Sigmoid colon (tissue), 7 donors: ENCODE data around the gene FBXW12. TPM values are rescaled to one million over a fixed set of nuclear protein-coding genes. Genes with fewer than 3 reads are reported as not detected.

Experiments
- DNase-seq: peaks from one replicate; pipeline ENCODE4 v3.0.0-alpha.2; 2019
- H3K27ac ChIP-seq, 4 donors: fragments of 200-600 bp; sonication (generic); one replicate each; pipeline ENCODE4 v1.5.1; 2016 to 2019; ENCODE audit warnings: mild to moderate bottlenecking in 1 of 4
- H3K27me3 ChIP-seq, 3 donors: fragments of 200-600 bp; sonication (generic); one replicate each; pipeline ENCODE4 v1.5.1; 2019; ENCODE audit warnings: mild to moderate bottlenecking in 1 of 3
- H3K36me3 ChIP-seq, 4 donors: fragments of 200-600 bp; sonication (generic); one replicate each; pipeline ENCODE4 v1.5.1; 2016 to 2019
- H3K4me1 ChIP-seq, 4 donors: fragments of 200-600 bp; sonication (generic); one replicate each; pipeline ENCODE4 v1.5.1; 2017 to 2019
- H3K4me3 ChIP-seq, 4 donors: fragments of 200-600 bp; sonication (generic); one replicate each; pipeline ENCODE4 v1.5.1; 2017 to 2019; ENCODE audit warnings: mild to moderate bottlenecking in 2 of 4, moderate library complexity in 1 of 4
- H3K9me3 ChIP-seq, 4 donors: fragments of 200-600 bp in 3 of 4; sonication (generic) in 3 of 4; one replicate each; pipeline versions ENCODE4 v1.5.1 to v1.6.1; 2013 to 2019
- EP300 ChIP-seq, 4 donors: sonication (generic); formaldehyde crosslinking; IDR thresholded peaks; one replicate each; pipeline ENCODE4 v1.6.1; 2017; ENCODE audit warnings: antibody characterized with exemption in 4 of 4
- POLR2A ChIP-seq, 2 donors: fragments of 450-650 bp; IDR thresholded peaks; one replicate each; pipeline ENCODE4 v1.6.1; 2016; ENCODE audit warnings: antibody characterized with exemption in 2 of 2, mild to moderate bottlenecking in 2 of 2, moderate library complexity in 2 of 2
- POLR2AphosphoS5 ChIP-seq, 4 donors: sonication (generic); formaldehyde crosslinking; IDR thresholded peaks; one replicate each; pipeline ENCODE4 v1.6.1; 2017; ENCODE audit warnings: antibody characterized with exemption in 4 of 4
- WGBS, 2 donors: extraction: QIAGEN DNeasy Blood & Tissue Kit; methylation state at CpG; one replicate each; pipeline ENCODE4 v1.1.7; 2013; 5-methylcytosine and 5-hydroxymethylcytosine counted together
- intact Hi-C: fragments of 100-400 bp; cut with DNase I; formaldehyde crosslinking; loops from one replicate; pipeline ENCODE4 v1.15.1; 2023
- polyA plus RNA-seq, 3 donors: library from polyadenylated mRNA; stranded (reverse); fragments of 200-250 nt; gene quantifications; one replicate each; pipeline ENCODE4 v1.2.3, GENCODE V29; 2013
- total RNA-seq, 4 donors: library from RNA; depleted of rRNA; stranded (reverse); fragments of >200 nt; gene quantifications; one replicate each; pipeline ENCODE4 v1.1.0, GENCODE V29; 2016
- TF ChIP-seq, protein P1 (sequence below), 4 experiments: fragments of 450-650 bp in 3 of 4; fragments of 200-600 bp in 1 of 4; IDR thresholded peaks; one replicate each; pipeline ENCODE4 v1.5.1; 2016 to 2019; ENCODE audit warnings: antibody characterized with exemption in 4 of 4, mild to moderate bottlenecking in 3 of 4, moderate library complexity in 2 of 4
- donor health status: healthy with polysubstance abuse.
- donor health status: Bipolar disorder and iron deficiency.
- donor health status: healthy.

Gene FBXW12
- total and polyA plus RNA-seq, 7 donors, result not detected

DNA sequence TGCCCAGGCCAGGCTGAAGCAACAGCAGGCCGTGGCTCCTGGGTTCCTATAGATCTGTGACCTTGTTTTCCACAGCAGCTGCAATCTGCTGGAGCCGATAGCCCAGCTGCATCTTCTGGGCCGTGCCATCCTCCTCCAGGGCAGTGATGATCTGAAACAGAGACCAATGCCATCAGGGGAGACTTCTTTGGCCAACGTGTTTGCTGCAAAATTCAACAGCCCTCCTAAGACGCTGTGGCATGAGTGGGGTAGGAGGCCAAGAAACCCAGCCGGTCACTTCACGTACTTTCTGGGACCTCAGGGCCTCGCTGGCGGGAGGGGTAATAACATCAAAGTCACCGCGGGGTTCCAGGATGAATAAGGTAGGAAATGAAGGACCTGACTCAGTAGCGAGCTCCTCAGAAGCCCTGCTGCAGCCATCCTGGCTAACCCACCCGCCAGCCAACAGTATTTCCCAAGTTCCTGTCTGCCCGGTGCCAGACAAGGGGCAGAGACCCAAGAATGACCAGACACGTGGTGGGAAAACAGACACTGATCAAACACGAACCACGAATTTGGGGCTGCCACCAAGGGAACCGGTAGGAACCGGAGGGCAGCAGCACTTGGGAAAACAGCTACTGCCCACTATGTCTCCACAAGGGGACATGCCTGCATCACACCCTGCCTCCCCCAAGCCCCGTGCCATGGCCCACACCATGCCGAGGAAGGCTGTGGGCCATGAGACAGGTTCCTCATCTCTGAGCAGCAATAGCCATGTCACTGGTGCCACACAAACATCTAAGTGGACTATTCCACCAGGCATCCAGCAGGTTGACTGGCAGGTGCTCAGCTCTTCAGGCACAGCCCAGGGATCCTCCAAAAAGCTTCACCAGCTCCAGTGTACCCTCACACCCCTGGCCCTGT, 32.7 kb downstream of the FBXW12 start:
- no peaks in the 10 kb centered on the region for H3K9me3 ChIP-seq
- intact Hi-C loops, result loop anchor here (5.0 kb wide), 1 partner anchor 153 kb away; the partner anchor contains the start of gene PFKFB4
- peak overlapping the region; percentile 88 to 96 (median 89) for H3K27ac ChIP-seq
- H3K4me1 ChIP-seq, result peaks cover 0 to 28% (median 23%) of the 10 kb centered on the region in 4 donors
- H3K27me3 ChIP-seq, result no peaks in the 10 kb centered on the region
- DNase-seq, result peak; percentile 61
- TF ChIP-seq POLR2AphosphoS5 (IDR thresholded peaks at IDR 0.05), result no peak
- TF ChIP-seq POLR2A (IDR thresholded peaks at IDR 0.05), result no peak
- TF ChIP-seq, protein P1, sequence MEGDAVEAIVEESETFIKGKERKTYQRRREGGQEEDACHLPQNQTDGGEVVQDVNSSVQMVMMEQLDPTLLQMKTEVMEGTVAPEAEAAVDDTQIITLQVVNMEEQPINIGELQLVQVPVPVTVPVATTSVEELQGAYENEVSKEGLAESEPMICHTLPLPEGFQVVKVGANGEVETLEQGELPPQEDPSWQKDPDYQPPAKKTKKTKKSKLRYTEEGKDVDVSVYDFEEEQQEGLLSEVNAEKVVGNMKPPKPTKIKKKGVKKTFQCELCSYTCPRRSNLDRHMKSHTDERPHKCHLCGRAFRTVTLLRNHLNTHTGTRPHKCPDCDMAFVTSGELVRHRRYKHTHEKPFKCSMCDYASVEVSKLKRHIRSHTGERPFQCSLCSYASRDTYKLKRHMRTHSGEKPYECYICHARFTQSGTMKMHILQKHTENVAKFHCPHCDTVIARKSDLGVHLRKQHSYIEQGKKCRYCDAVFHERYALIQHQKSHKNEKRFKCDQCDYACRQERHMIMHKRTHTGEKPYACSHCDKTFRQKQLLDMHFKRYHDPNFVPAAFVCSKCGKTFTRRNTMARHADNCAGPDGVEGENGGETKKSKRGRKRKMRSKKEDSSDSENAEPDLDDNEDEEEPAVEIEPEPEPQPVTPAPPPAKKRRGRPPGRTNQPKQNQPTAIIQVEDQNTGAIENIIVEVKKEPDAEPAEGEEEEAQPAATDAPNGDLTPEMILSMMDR (IDR thresholded peaks at IDR 0.05), result no peak
- TF ChIP-seq EP300 (IDR thresholded peaks at IDR 0.05), result no peak
- H3K4me3 ChIP-seq, result no peak overlapping the region
- peaks cover 8 to 65% (median 41%) of the 10 kb centered on the region in 4 donors for H3K36me3 ChIP-seq
- 85 to 87% methylated on average over 21 of the region's 21 CpGs for WGBS, 2 donors

DNA sequence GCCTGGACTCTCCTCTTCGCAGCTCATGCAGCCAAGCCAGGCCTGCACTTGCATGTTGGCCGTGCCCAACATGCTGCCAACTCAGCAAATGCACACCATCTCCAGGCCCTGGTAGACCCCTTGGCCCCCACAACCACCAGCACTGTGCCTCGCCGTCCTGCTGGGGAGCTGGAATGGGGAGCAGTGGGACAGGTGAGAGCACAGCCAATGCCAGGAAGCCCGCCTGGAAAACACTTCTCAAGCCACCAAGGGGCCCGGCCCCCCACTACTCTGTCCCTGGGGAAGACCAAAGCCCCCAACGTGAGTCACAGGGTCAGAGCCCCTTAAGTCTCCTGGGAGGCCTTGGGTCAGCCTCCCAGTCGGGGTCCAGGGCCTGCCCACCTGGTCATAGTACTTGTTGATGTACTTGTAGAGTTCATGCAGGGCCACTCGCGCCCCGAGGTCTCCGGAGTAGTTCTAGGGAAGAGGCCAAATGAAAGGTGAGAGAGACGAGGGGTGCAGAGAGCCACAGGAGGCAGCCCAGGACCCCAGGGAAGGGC, 33.4 kb downstream of the FBXW12 start:
- H3K36me3 ChIP-seq, result peaks cover 14 to 73% (median 48%) of the 10 kb centered on the region in 4 donors
- WGBS, 2 donors, result 86 to 90% methylated on average over 13 of the region's 13 CpGs
- peak; percentile 68 for DNase-seq
- peak overlapping the region; percentile 88 to 96 (median 89) for H3K27ac ChIP-seq
- H3K4me3 ChIP-seq, result no peak overlapping the region
- intact Hi-C loops, result no loop called here
- no peak for TF ChIP-seq POLR2AphosphoS5 (IDR thresholded peaks at IDR 0.05)
- TF ChIP-seq, protein P1 (IDR thresholded peaks at IDR 0.05), result no peak
- no peak for TF ChIP-seq EP300 (IDR thresholded peaks at IDR 0.05)
- no peak for TF ChIP-seq POLR2A (IDR thresholded peaks at IDR 0.05)
- no peaks in the 10 kb centered on the region for H3K27me3 ChIP-seq
- no peaks in the 10 kb centered on the region for H3K9me3 ChIP-seq
- H3K4me1 ChIP-seq, result peaks cover 0 to 28% (median 23%) of the 10 kb centered on the region in 4 donors

DNA sequence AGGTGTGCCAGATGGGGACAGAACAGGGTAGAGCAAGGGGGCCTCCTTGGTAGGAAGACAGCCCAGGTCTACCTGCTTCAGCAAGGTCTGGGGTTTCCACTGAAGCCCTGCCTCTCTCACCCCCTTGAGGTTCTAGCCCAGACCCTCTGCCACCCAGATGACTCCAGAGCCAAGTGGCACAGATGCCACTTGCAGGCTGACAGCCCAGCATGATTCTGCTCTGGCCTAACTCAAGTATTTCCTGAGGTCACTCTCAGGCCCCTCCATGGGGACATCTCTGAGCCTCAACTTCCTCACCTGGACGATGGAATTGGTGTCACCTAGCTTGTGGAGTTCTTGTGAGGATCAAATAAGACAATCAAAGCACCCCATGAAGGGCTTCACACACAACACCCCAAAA, 34.0 kb downstream of the FBXW12 start:
- Histone ChIP-seq H3K9me3 (no peaks in the 10 kb centered on the region), H3K4me3 (no peak overlapping the region), H3K27me3 (no peaks in the 10 kb centered on the region), H3K36me3 (peaks cover 20 to 78% (median 54%) of the 10 kb centered on the region in 4 donors), H3K27ac (peak overlapping the region; percentile 88 to 96 (median 89)), H3K4me1 (peaks cover 0 to 27% (median 23%) of the 10 kb centered on the region in 4 donors)
- WGBS, 2 donors, result 78 to 83% methylated on average over 1 of the region's 1 CpG
- intact Hi-C loops, result no loop called here
- peak; percentile 34 for DNase-seq
- TF ChIP-seq EP300 (IDR thresholded peaks at IDR 0.05) (no peak), POLR2A (IDR thresholded peaks at IDR 0.05) (no peak), POLR2AphosphoS5 (IDR thresholded peaks at IDR 0.05) (no peak)
- TF ChIP-seq, protein P1 (IDR thresholded peaks at IDR 0.05), result no peak

DNA sequence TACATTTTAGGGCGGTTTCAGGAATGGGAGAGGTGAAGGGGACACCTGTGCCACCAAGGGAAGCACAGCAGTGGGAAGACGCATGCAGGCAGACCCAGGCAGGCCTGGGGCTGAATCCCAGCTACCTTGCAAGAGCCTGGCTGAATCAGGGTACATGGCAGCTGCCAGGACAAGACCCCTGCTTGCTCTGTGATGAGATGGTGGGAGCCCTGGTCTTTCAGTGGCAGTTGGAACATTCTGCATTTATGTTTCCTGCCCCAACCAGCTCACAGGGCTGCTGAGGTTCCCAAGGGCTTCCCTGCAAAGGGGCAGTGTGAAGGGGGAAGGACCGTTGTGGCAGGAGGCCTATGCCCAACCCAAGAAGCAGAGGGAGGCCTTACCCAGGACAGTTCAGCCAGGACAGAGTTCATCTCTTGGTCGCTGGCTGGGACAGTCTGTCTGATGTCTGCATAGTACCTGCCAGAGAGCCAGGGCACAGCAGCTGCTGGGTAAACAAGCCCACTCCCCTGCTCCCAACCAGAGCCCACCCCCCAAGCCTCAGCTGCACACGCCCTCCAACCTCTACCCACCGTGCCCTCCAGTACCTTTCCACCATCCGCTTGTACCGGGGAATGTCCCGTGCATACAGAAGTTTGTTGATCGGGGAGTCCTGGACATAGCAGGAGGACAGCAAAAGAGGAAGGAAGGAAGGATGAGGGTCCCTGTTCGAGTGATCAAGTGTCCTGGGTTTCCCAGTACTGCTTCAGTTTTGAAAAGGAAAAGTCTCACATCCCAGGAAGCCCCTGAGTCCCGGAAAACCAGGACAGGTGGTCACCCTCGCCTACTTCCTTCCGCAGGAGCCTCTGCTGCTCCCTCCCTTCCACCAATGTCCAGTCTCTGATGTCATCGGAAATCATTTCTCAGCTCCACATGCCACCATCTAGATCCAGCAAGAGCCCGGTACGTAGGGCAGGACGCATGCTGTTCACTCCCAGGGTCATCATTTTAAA, 34.7 kb downstream of the FBXW12 start:
- peaks cover 0 to 20% (median 16%) of the 10 kb centered on the region in 4 donors for H3K4me1 ChIP-seq
- intact Hi-C loops, result no loop called here
- H3K9me3 ChIP-seq, result no peaks in the 10 kb centered on the region
- H3K4me3 ChIP-seq, result no peak overlapping the region
- H3K27ac ChIP-seq, result peak overlapping the region in 3 of 4 donors; percentile 21 to 89 (median 88)
- no peaks in the 10 kb centered on the region for H3K27me3 ChIP-seq
- peak; percentile 52 for DNase-seq
- peaks cover 27 to 86% (median 61%) of the 10 kb centered on the region in 4 donors for H3K36me3 ChIP-seq
- WGBS, 2 donors, result 87 to 90% methylated on average over 18 of the region's 18 CpGs
- TF ChIP-seq POLR2A (IDR thresholded peaks at IDR 0.05), result no peak
- TF ChIP-seq EP300 (IDR thresholded peaks at IDR 0.05), result no peak
- TF ChIP-seq, protein P1 (IDR thresholded peaks at IDR 0.05), result no peak
- TF ChIP-seq POLR2AphosphoS5 (IDR thresholded peaks at IDR 0.05), result no peak
